ENCODE data around the gene ZNF441. TPM values are rescaled to one million over a fixed set of nuclear protein-coding genes. Genes with fewer than 3 reads are reported as not detected.
"Not testable (repeated sequence)": the region's sequence is repeated elsewhere in the genome, so short reads cannot be mapped to it uniquely, and the experiment has no call there.

ZNF441 gene
- polyA plus RNA-seq, 1 donor, result 7.4 TPM

DNA sequence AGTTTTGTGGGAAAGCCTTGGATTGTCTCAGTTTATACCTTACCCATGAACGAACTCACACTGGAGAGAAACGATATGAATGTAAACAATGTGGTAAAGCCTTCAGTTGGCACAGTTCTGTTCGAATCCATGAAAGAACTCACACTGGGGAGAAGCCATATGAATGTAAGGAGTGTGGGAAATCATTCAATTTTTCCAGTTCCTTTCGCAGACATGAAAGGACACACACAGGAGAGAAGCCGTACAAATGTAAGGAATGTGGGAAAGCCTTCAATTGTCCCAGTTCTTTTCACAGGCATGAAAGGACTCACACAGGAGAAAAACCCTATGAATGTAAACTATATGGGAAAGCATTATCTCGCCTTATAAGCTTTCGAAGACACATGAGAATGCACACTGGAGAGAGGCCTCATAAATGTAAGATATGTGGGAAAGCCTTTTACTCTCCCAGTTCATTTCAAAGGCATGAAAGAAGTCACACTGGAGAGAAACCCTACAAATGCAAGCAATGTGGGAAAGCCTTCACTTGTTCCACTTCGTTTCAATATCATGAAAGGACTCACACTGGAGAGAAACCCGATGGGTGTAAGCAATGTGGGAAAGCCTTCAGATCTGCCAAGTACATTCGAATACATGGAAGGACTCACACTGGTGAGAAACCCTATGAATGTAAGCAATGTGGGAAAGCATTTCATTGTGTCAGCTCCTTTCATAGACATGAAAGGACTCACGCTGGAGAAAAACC, 39.7 kb downstream of the ZNF441 start:
- no peak for DNase-seq
- H3K4me3 ChIP-seq (ENCODE audit: low read length), result no peak overlapping the region
- no peak overlapping the region for H3K27ac ChIP-seq (ENCODE audit: low read length)
- no peaks in the 10 kb centered on the region for H3K4me1 ChIP-seq (ENCODE audit: control insufficient read depth, insufficient read depth, low read length)
- H3K27me3 ChIP-seq (ENCODE audit: control insufficient read depth, insufficient read depth, low read length), result no peaks in the 10 kb centered on the region
- no peaks in the 10 kb centered on the region for H3K36me3 ChIP-seq (ENCODE audit: control insufficient read depth, insufficient read depth, low read length)
- no CpG with 5 or more reads among the region's 11 CpGs for WGBS (ENCODE audit: insufficient coverage, low lambda C conversion rate)
- peaks cover 9% of the 10 kb centered on the region for H3K9me3 ChIP-seq (ENCODE audit: control insufficient read depth, low read depth, low read length)

DNA sequence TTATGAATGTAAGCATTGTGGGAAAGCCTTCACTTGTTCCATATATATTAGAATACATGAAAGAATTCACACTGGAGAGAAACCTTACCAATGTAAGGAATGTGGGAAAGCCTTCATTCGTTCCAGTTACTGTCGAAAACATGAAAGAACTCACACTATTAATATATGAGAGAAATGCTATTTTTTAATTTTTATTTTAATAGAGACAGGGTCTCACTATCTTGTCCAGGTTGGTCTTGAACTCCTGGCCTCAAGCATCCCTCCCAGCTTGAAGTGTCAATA, 40.2 kb downstream of the ZNF441 start:
- no peaks in the 10 kb centered on the region for H3K4me1 ChIP-seq (ENCODE audit: control insufficient read depth, insufficient read depth, low read length)
- H3K27me3 ChIP-seq (ENCODE audit: control insufficient read depth, insufficient read depth, low read length), result no peaks in the 10 kb centered on the region
- no CpG with 5 or more reads among the region's 2 CpGs for WGBS (ENCODE audit: insufficient coverage, low lambda C conversion rate)
- H3K36me3 ChIP-seq (ENCODE audit: control insufficient read depth, insufficient read depth, low read length), result no peaks in the 10 kb centered on the region
- H3K4me3 ChIP-seq (ENCODE audit: low read length), result no peak overlapping the region
- H3K9me3 ChIP-seq (ENCODE audit: control insufficient read depth, low read depth, low read length), result peaks cover 9% of the 10 kb centered on the region
- no peak for DNase-seq
- H3K27ac ChIP-seq (ENCODE audit: low read length), result no peak overlapping the region

DNA sequence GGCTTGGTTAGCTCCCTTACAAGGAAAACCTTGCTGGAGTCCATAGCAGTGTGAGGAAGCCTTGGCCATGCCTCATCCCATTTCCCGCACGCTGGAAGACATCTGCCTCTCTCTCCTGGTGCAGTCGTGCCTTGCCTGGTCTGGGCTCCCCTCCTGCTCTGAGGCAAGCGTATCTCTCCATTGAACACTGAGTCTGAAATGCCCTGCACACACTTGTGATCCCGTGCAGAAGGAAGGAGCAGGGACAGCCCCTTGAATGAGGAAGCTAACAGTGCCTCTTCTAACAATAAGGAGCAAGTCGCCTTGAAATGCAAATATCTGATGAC, 46.9 kb downstream of the ZNF441 start:
- DNase-seq, result no peak
- H3K27ac ChIP-seq (ENCODE audit: low read length), result peak overlapping the region; percentile 58
- peaks cover 15% of the 10 kb centered on the region for H3K9me3 ChIP-seq (ENCODE audit: control insufficient read depth, low read depth, low read length)
- peak overlapping the region; percentile 97 for H3K4me3 ChIP-seq (ENCODE audit: low read length)
- no peaks in the 10 kb centered on the region for H3K27me3 ChIP-seq (ENCODE audit: control insufficient read depth, insufficient read depth, low read length)
- peaks cover 4% of the 10 kb centered on the region for H3K36me3 ChIP-seq (ENCODE audit: control insufficient read depth, insufficient read depth, low read length)
- no CpG with 5 or more reads among the region's 6 CpGs for WGBS (ENCODE audit: insufficient coverage, low lambda C conversion rate)
- peaks cover 6% of the 10 kb centered on the region for H3K4me1 ChIP-seq (ENCODE audit: control insufficient read depth, insufficient read depth, low read length)

DNA sequence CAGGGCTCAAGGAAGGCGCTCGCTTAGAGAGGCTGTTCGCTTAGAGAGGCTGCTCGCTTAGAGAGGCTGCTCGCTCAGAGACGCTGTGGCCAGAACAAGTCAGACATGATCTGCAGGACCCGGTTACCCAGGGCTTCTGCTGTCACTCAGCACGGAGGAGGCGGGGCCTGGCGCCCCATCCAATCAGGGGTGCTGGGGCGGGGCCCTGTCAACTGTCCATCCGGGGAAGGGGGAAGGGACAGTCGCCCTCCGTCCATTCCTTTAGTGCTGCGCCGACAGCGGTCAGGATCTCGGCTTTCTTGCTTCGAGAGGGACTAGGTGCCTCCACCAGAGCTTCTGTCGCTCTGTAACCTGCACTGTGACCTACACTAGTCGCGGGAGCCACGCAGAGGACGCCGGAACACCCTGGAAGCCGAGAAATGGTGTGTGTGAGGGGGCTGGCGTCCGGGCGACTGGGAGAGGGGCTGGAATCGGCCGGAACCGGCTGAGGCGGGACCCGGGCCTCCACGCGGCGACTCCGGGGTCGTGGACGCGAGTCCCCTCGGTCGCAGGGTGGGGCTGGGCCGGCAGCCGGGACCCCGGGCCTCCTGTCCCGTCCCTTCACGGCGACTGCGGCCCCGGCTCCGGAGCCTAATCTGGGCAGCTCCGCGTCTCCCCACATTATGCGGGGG, 47.4 kb downstream of the ZNF441 start, which contains the start of gene ZNF440:
Gene ZNF440 (plus strand): TSS at position 245 of the 671 bp plus-strand sequence. CDS start 175 bp downstream, at position 420.
- DNase-seq, result peak; percentile 96 to 97
- peaks cover 7% of the 10 kb centered on the region for H3K36me3 ChIP-seq (ENCODE audit: control insufficient read depth, insufficient read depth, low read length)
- WGBS (ENCODE audit: insufficient coverage, low lambda C conversion rate), result no CpG with 5 or more reads among the region's 55 CpGs

DNA sequence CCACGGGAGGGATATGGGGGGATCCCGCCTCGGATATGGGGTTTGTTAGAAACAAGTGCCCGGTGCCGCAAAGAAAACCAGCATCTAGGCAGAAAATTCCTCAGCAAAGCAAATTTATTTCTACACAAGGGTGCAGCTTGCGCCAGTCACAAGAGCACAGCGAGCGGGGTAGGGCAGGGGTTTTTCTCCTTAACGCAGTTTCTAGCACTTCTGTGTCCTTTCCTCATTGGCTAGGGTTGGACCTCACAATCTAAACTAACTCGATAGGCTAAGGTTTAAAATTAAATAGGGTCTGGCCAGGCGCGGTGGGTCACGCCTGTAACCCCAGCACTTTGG, 47.9 kb downstream of the ZNF441 start:
- peak; percentile 2 to 70 for DNase-seq
- no peaks in the 10 kb centered on the region for H3K27me3 ChIP-seq (ENCODE audit: control insufficient read depth, insufficient read depth, low read length)
- no CpG with 5 or more reads among the region's 13 CpGs for WGBS (ENCODE audit: insufficient coverage, low lambda C conversion rate)

More for the DNA sequence above, 47.4 kb downstream of the ZNF441 start, which contains the start of gene ZNF440:
- Histone ChIP-seq H3K4me1 (ENCODE audit: control insufficient read depth, insufficient read depth, low read length) (peaks cover 6% of the 10 kb centered on the region), H3K27me3 (ENCODE audit: control insufficient read depth, insufficient read depth, low read length) (no peaks in the 10 kb centered on the region), H3K9me3 (ENCODE audit: control insufficient read depth, low read depth, low read length) (peaks cover 16% of the 10 kb centered on the region), H3K27ac (ENCODE audit: low read length) (peak within 1 kb of the TSS; percentile 96), H3K4me3 (ENCODE audit: low read length) (peak within 1 kb of the TSS; percentile 97)

DNA sequence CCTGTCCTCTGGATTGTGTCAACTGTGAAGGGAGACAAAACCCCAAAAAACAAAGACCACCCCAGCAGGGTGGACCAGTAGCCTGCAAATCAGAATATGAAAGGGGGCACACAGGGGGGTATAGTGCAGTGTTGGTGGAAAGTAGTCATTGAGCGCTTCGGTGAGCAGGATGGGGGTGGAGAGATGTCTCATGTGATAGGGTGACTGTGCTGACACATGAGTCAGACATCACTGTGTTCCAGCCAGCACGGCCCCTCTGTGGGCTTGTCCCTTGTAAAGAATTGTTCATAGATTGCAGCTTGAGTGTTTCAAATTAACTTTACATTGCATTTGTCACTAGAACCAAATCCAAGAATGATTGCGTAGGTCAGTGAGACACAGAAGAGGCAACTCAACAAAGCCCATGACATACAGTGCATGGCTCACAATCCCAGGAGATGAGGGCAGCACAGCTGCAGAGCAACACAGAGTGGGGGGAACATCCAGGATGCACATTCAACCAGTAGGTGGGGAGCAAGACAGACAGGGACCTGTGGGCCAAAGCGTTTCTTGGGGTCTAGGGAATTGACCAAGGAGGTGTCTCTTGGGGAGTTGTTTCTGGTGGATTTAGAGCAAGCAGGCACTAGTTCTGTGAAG, 54.8 kb downstream of the ZNF441 start:
- Histone ChIP-seq H3K9me3 (ENCODE audit: control insufficient read depth, low read depth, low read length) (peaks cover 35% of the 10 kb centered on the region), H3K27me3 (ENCODE audit: control insufficient read depth, insufficient read depth, low read length) (no peaks in the 10 kb centered on the region), H3K36me3 (ENCODE audit: control insufficient read depth, insufficient read depth, low read length) (peaks cover 31% of the 10 kb centered on the region), H3K27ac (ENCODE audit: low read length) (no peak overlapping the region), H3K4me3 (ENCODE audit: low read length) (no peak overlapping the region), H3K4me1 (ENCODE audit: control insufficient read depth, insufficient read depth, low read length) (no peaks in the 10 kb centered on the region)
- WGBS (ENCODE audit: insufficient coverage, low lambda C conversion rate), result no CpG with 5 or more reads among the region's 5 CpGs
- no peak for DNase-seq

More for the DNA sequence above, 47.9 kb downstream of the ZNF441 start:
- Histone ChIP-seq H3K36me3 (ENCODE audit: control insufficient read depth, insufficient read depth, low read length) (peaks cover 12% of the 10 kb centered on the region), H3K9me3 (ENCODE audit: control insufficient read depth, low read depth, low read length) (peaks cover 22% of the 10 kb centered on the region), H3K27ac (ENCODE audit: low read length) (peak overlapping the region; percentile 96), H3K4me3 (ENCODE audit: low read length) (peak overlapping the region; percentile 97), H3K4me1 (ENCODE audit: control insufficient read depth, insufficient read depth, low read length) (peaks cover 6% of the 10 kb centered on the region)

DNA sequence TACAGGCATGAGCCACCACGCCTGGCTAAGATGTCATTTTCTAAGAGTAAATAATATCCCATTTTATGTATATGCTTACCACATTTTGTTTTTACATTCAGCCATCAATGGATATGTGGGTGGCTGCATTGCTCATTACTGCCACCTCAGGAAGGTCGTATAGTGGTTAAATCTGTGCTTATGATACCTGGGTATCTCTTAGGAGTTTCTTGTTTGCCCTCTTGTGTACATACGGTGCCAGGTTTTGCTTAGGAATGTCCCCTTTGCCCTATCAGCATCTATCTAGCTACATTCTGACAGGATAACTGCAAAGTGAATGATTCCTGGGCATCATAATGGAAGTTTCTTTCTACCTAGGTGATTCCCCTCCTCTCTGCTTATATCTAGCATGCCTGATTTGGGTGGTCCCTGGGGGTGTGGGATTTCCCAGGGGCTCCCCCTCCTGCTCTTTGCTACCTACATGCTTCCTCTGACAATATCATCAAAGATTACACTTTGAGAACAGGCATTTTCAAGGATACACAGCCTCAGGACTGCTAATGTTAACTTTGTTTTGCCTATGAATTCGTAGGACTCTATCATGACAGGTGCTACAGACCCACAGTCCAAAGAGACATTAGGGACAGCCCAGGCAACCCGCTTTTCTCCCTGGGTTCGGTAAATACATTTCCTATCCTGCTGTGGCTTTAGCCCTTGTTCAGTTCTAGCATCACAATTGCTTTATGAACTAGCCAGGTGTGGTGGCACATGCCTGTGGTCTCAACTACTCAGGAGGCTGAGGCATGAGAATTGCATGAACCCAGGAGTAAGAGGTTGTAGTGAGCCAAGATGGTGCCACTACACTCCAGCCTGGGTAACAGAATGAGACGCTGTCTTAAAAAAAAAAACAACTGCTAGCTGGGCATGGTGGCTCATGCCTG, 62.4 kb downstream of the ZNF441 start:
- not testable (repeated sequence) for H3K27me3 ChIP-seq (ENCODE audit: control insufficient read depth, insufficient read depth, low read length); DNase-seq; H3K4me1 ChIP-seq (ENCODE audit: control insufficient read depth, insufficient read depth, low read length); H3K4me3 ChIP-seq (ENCODE audit: low read length); H3K27ac ChIP-seq (ENCODE audit: low read length)
- H3K36me3 ChIP-seq (ENCODE audit: control insufficient read depth, insufficient read depth, low read length), result peaks cover 47% of the 10 kb centered on the region
- peaks cover 49% of the 10 kb centered on the region for H3K9me3 ChIP-seq (ENCODE audit: control insufficient read depth, low read depth, low read length)
- WGBS (ENCODE audit: insufficient coverage, low lambda C conversion rate), result no CpG with 5 or more reads among the region's 7 CpGs

DNA sequence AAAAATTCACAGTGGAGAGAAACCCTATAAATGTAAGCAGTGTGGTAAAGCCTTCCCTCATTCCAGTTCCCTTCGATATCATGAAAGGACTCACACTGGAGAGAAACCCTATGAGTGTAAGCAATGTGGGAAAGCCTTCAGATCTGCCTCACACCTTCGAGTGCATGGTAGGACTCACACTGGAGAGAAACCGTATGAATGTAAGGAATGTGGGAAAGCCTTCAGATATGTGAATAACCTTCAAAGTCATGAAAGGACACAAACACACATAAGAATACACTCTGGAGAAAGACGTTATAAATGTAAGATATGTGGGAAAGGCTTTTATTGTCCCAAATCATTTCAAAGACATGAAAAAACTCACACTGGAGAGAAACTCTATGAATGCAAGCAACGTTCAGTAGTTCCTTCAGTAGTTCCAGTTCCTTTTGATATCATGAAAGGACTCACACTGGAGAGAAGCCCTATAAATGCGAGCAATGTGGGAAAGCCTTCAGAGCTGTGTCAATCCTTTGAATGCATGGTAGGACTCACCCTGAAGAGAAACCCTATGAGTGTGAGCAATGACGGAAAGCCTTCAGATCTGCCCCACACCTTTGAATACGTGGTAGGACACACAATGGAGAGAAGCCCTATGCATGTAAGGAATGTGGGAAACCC, 65.6 kb downstream of the ZNF441 start:
- Histone ChIP-seq H3K27ac (ENCODE audit: low read length) (no peak overlapping the region), H3K36me3 (ENCODE audit: control insufficient read depth, insufficient read depth, low read length) (peaks cover 46% of the 10 kb centered on the region), H3K4me3 (ENCODE audit: low read length) (no peak overlapping the region), H3K27me3 (ENCODE audit: control insufficient read depth, insufficient read depth, low read length) (no peaks in the 10 kb centered on the region), H3K4me1 (ENCODE audit: control insufficient read depth, insufficient read depth, low read length) (peaks cover 5% of the 10 kb centered on the region), H3K9me3 (ENCODE audit: control insufficient read depth, low read depth, low read length) (peaks cover 39% of the 10 kb centered on the region)
- no peak for DNase-seq
- 90% methylated on average over 2 of the region's 8 CpGs for WGBS (ENCODE audit: insufficient coverage, low lambda C conversion rate)

DNA sequence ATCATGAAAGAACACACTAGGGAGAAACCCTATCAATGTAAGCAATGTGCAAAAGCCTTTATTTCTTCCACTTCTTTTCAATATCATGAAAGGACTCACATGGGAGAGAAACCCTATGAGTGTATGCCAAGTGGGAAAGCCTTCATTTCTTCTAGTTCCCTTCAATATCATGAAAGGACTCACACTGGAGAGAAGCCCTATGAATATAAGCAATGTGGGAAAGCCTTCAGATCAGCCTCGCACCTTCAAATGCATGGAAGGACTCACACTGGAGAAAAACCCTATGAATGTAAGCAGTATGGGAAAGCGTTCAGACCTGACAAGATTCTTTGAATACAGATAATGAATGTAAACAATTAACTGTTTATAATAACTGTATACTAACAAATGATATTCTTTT, 66.7 kb downstream of the ZNF441 start:
- Histone ChIP-seq H3K4me1 (ENCODE audit: control insufficient read depth, insufficient read depth, low read length) (peaks cover 5% of the 10 kb centered on the region), H3K27ac (ENCODE audit: low read length) (no peak overlapping the region), H3K4me3 (ENCODE audit: low read length) (no peak overlapping the region), H3K27me3 (ENCODE audit: control insufficient read depth, insufficient read depth, low read length) (no peaks in the 10 kb centered on the region), H3K36me3 (ENCODE audit: control insufficient read depth, insufficient read depth, low read length) (peaks cover 46% of the 10 kb centered on the region), H3K9me3 (ENCODE audit: control insufficient read depth, low read depth, low read length) (peaks cover 34% of the 10 kb centered on the region)
- WGBS (ENCODE audit: insufficient coverage, low lambda C conversion rate), result 100% methylated on average over 2 of the region's 2 CpGs
- no peak for DNase-seq
